ENCODE data around the gene AGT.

The AGT gene

GRCh38 chr1:230706887-230707731 lies 6.8 kb downstream of the AGT start:
- H3K79me2 ChIP-seq (ENCODE audit: insufficient read depth, low read length), result no peaks in the 10 kb centered on the region

GRCh38 chr1:230706020-230706699 lies 7.8 kb downstream of the AGT start:
- Histone ChIP-seq H3K27ac (ENCODE audit: low read length) (no peak overlapping the region), H3K36me3 (ENCODE audit: insufficient read depth, low read length) (no peaks in the 10 kb centered on the region), H3K9ac (ENCODE audit: low read depth, low read length) (no peak overlapping the region), H3K79me2 (ENCODE audit: insufficient read depth, low read length) (no peaks in the 10 kb centered on the region), H3K27me3 (ENCODE audit: insufficient read depth, low read length, poor library complexity) (peaks cover 13% of the 10 kb centered on the region), H2AFZ (ENCODE audit: low read depth, low read length) (no peak overlapping the region), H3K4me1 (ENCODE audit: insufficient read depth, low read length) (no peaks in the 10 kb centered on the region), H3K9me3 (ENCODE audit: insufficient read depth, low read length, severe bottlenecking) (no peaks in the 10 kb centered on the region), H3K4me2 (ENCODE audit: insufficient read depth, low read length) (no peak overlapping the region), H3K4me3 (ENCODE audit: low read depth in 1 of 2, low read length in 2 of 2) (no peak overlapping the region), H4K20me1 (ENCODE audit: insufficient read depth, low read length) (no peaks in the 10 kb centered on the region)
- no peak for ATAC-seq (ENCODE audit: insufficient read depth, low read depth)
- TF ChIP-seq EZH2 (IDR thresholded peaks at IDR 0.05; ENCODE audit: borderline replicate concordance, low read depth, low read length, severe bottlenecking), result no peak
- TF ChIP-seq CTCF (IDR thresholded peaks at IDR 0.05; ENCODE audit: borderline replicate concordance, extremely low read depth, low read length, poor library complexity, severe bottlenecking), result no peak
- DNase-seq, result no peak

More at GRCh38 chr1:230706887-230707731, 6.8 kb downstream of the AGT start:
- H4K20me1 ChIP-seq (ENCODE audit: insufficient read depth, low read length), result no peaks in the 10 kb centered on the region
- TF ChIP-seq EZH2 (IDR thresholded peaks at IDR 0.05; ENCODE audit: borderline replicate concordance, low read depth, low read length, severe bottlenecking), result no peak
- H3K4me1 ChIP-seq (ENCODE audit: insufficient read depth, low read length), result no peaks in the 10 kb centered on the region
- ATAC-seq (ENCODE audit: insufficient read depth, low read depth) (no peak), DNase-seq (no peak)
- H3K4me2 ChIP-seq (ENCODE audit: insufficient read depth, low read length), result no peak overlapping the region
- H3K27ac ChIP-seq (ENCODE audit: low read length), result no peak overlapping the region
- no peak overlapping the region for H3K9ac ChIP-seq (ENCODE audit: low read depth, low read length)
- no peak overlapping the region for H3K4me3 ChIP-seq (ENCODE audit: low read depth in 1 of 2, low read length in 2 of 2)
- peaks cover 3% of the 10 kb centered on the region for H3K27me3 ChIP-seq (ENCODE audit: insufficient read depth, low read length, poor library complexity)
- no peaks in the 10 kb centered on the region for H3K9me3 ChIP-seq (ENCODE audit: insufficient read depth, low read length, severe bottlenecking)
- H3K36me3 ChIP-seq (ENCODE audit: insufficient read depth, low read length), result no peaks in the 10 kb centered on the region
- no peak overlapping the region for H2AFZ ChIP-seq (ENCODE audit: low read depth, low read length)

GRCh38 chr1:230705289-230706019 lies 8.5 kb downstream of the AGT start:
- peaks cover 13% of the 10 kb centered on the region for H3K27me3 ChIP-seq (ENCODE audit: insufficient read depth, low read length, poor library complexity)
- no peak overlapping the region for H3K9ac ChIP-seq (ENCODE audit: low read depth, low read length)
- H3K9me3 ChIP-seq (ENCODE audit: insufficient read depth, low read length, severe bottlenecking), result no peaks in the 10 kb centered on the region
- no peaks in the 10 kb centered on the region for H3K79me2 ChIP-seq (ENCODE audit: insufficient read depth, low read length)
- no peak overlapping the region for H3K27ac ChIP-seq (ENCODE audit: low read length)
- no peaks in the 10 kb centered on the region for H3K4me1 ChIP-seq (ENCODE audit: insufficient read depth, low read length)
- H4K20me1 ChIP-seq (ENCODE audit: insufficient read depth, low read length), result no peaks in the 10 kb centered on the region
- DNase-seq, result no peak
- TF ChIP-seq CTCF (IDR thresholded peaks at IDR 0.05; ENCODE audit: borderline replicate concordance, extremely low read depth, low read length, poor library complexity, severe bottlenecking) (no peak), EZH2 (IDR thresholded peaks at IDR 0.05; ENCODE audit: borderline replicate concordance, low read depth, low read length, severe bottlenecking) (no peak)
- no peak overlapping the region for H2AFZ ChIP-seq (ENCODE audit: low read depth, low read length)
- no peak overlapping the region for H3K4me3 ChIP-seq (ENCODE audit: low read depth in 1 of 2, low read length in 2 of 2)
- ATAC-seq (ENCODE audit: insufficient read depth, low read depth), result no peak
- no peaks in the 10 kb centered on the region for H3K36me3 ChIP-seq (ENCODE audit: insufficient read depth, low read length)
- no peak overlapping the region for H3K4me2 ChIP-seq (ENCODE audit: insufficient read depth, low read length)

Measured in DND-41 (cell line).